Nephron (organoid): ENCODE measurements around the gene SERINC4.

Source experiments
- H3K27ac Mint-ChIP-seq, 3 experiments: 2 replicates each; pipeline ENCODE4 v1.8.0; 2020; ENCODE audit warnings: mixed read lengths in 3 of 3, mild to moderate bottlenecking in 2 of 3, moderate library complexity in 1 of 3
- H3K27me3 Mint-ChIP-seq: 2 replicates; pipeline ENCODE4 v1.8.0; 2021; ENCODE audit warnings: low read depth, mild to moderate bottlenecking, moderate library complexity, mixed read lengths
- H3K36me3 Mint-ChIP-seq: 2 replicates; pipeline ENCODE4 v1.8.0; 2020; ENCODE audit warnings: low read depth, mixed read lengths
- H3K4me1 Mint-ChIP-seq: 2 replicates; pipeline ENCODE4 v1.8.0; 2020; ENCODE audit warnings: mixed read lengths
- H3K4me3 Mint-ChIP-seq, 3 experiments: 2 replicates each; pipeline ENCODE4 v1.8.0; 2020; ENCODE audit warnings: mild to moderate bottlenecking in 3 of 3, mixed read lengths in 3 of 3, moderate library complexity in 2 of 3
- H3K9me3 Mint-ChIP-seq: 2 replicates; pipeline ENCODE4 v1.8.0; 2020; ENCODE audit warnings: mixed read lengths
- CTCF ChIP-seq, 3 experiments: fragments of 200-600 bp; sonication (generic); IDR thresholded peaks; one replicate each; pipeline ENCODE4 v1.5.0; 2021; ENCODE audit warnings: antibody characterized with exemption in 3 of 3; ENCODE audit not compliant: unreplicated experiment in 3 of 3

Gene SERINC4

GRCh38 chr15:43792761-43793476 lies 7.1 kb downstream of the SERINC4 start:
- Mint-ChIP-seq H3K27ac (peak overlapping the region; percentile 96 to 98 (median 97)), H3K36me3 (peaks cover 40% of the 10 kb centered on the region), H3K4me1 (peaks cover 39% of the 10 kb centered on the region), H3K9me3 (no peaks in the 10 kb centered on the region), H3K27me3 (no peaks in the 10 kb centered on the region), H3K4me3 (peak overlapping the region; percentile 96 to 99 (median 99))
- TF ChIP-seq CTCF (IDR thresholded peaks at IDR 0.05; ENCODE audit: unreplicated experiment in 3 of 3) = no peak

- no peaks in the 10 kb centered on the region for H3K9me3 Mint-ChIP-seq
- H3K27me3 Mint-ChIP-seq = no peaks in the 10 kb centered on the region
- peak within 1 kb of the TSS; percentile 96 to 98 (median 97) for H3K27ac Mint-ChIP-seq
- H3K4me3 Mint-ChIP-seq = peak within 1 kb of the TSS; percentile 96 to 99 (median 99)
- TF ChIP-seq CTCF (IDR thresholded peaks at IDR 0.05; ENCODE audit: unreplicated experiment in 3 of 3) = no peak
- peaks cover 40% of the 10 kb centered on the region for H3K36me3 Mint-ChIP-seq
- H3K4me1 Mint-ChIP-seq = peaks cover 39% of the 10 kb centered on the region
Observed at GRCh38 chr15:43791993-43792760, 7.8 kb downstream of the SERINC4 start, which contains the start of gene SERF2. Gene SERF2 (plus strand): TSS chr15:43792320. CDS start chr15:43792377, 57 bp downstream.

DNA sequence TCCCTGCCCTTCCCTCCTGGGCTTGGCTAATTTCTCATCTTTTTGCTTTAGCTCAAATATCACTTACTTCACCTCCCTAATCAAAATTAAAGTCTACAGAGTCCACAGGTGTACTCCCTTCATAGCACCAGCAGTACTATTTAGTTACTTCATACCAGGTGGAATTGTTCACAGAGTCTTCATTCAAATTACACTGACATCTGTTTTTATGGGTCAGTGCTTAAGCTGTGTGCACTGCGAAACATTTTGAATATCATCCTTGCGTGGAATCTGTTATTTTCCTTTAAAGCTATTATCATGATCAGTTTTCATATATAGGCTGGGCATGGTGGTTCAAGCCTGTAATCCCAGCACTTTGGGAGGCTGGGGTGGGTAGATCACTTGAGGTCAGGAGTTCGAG lies 10.6 kb downstream of the SERINC4 start:
- Mint-ChIP-seq H3K4me3 (no peak overlapping the region), H3K36me3 (peaks cover 15% of the 10 kb centered on the region), H3K4me1 (peaks cover 12% of the 10 kb centered on the region), H3K27ac (peak overlapping the region in 1 of 3 experiments; percentile 2), H3K9me3 (no peaks in the 10 kb centered on the region), H3K27me3 (peaks cover 4% of the 10 kb centered on the region)
- TF ChIP-seq CTCF (IDR thresholded peaks at IDR 0.05; ENCODE audit: unreplicated experiment in 3 of 3) = no peak

DNA sequence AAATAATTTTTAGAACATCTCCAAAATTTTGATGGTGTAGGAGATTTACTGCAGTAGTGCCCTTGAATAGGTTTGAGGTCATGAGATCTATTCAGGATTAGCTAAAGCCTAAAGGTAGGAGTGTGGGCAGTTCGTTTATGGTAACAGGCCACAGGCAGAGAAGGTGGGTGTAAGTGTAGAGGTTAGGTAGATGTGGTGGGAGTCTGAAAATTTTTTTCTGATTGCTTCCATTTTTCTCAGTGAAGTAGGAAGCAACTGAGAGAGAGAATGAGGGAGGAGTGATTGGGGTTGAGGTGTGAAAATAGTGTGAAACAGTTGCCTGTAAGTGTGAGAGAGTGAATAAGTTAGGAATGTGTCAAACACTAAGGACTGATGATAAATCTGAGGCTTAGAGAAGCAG lies 21.0 kb downstream of the SERINC4 start:
- peak overlapping the region in 2 of 3 experiments; percentile 6 to 42 for H3K4me3 Mint-ChIP-seq

GRCh38 chr15:43777267-43777914 lies 22.6 kb downstream of the SERINC4 start:
- Mint-ChIP-seq H3K27ac (peak overlapping the region in 2 of 3 experiments; percentile 29 to 51), H3K4me1 (peaks cover 4% of the 10 kb centered on the region), H3K9me3 (peaks cover 3% of the 10 kb centered on the region), H3K36me3 (peaks cover 7% of the 10 kb centered on the region), H3K4me3 (peak overlapping the region; percentile 85 to 90 (median 89)), H3K27me3 (peaks cover 5% of the 10 kb centered on the region)
- peak; percentile 45 to 54 (median 48) for TF ChIP-seq CTCF (IDR thresholded peaks at IDR 0.05; ENCODE audit: unreplicated experiment in 3 of 3)

More for the DNA sequence above, 21.0 kb downstream of the SERINC4 start:
- Mint-ChIP-seq H3K9me3 (peaks cover 3% of the 10 kb centered on the region), H3K36me3 (no peaks in the 10 kb centered on the region), H3K27me3 (peaks cover 7% of the 10 kb centered on the region), H3K4me1 (peaks cover 4% of the 10 kb centered on the region), H3K27ac (no peak overlapping the region)
- TF ChIP-seq CTCF (IDR thresholded peaks at IDR 0.05; ENCODE audit: unreplicated experiment in 3 of 3) = no peak
